OCI-LY3 (cell line): ENCODE data around the gene HERC3.

Experiments used
- CTCF ChIP-seq: fragments of 200-600, 300-600 bp; sonication (generic); IDR thresholded peaks from 2 replicates; pipeline ENCODE4 v1.5.1; 2014; ENCODE audit warnings: antibody characterized with exemption, low read length, low read depth
- EZH2phosphoT487 ChIP-seq: fragments of 200-600 bp; shearing (Covaris generic); IDR thresholded peaks from 2 replicates; pipeline ENCODE4 v1.6.1; 2018; ENCODE audit warnings: antibody characterized with exemption, mixed run types, low read depth

- TF ChIP-seq CTCF (no peak), EZH2phosphoT487 (no peak)
Measured at GRCh38 chr4:88713782-88714181, 121.5 kb downstream of the HERC3 start.
